ENCODE data around the gene CYB5R2. TPM values are rescaled to one million over a fixed set of nuclear protein-coding genes. Genes with fewer than 3 reads are reported as not detected.

Gene CYB5R2
- total RNA-seq, 1 donor from 2014 or later = 25.9 TPM

- H3K4me3 Mint-ChIP-seq = no peak overlapping the region
- ChIA-PET CTCF (interaction anchor here (0.7 to 1.8 kb wide), 11 partner anchors 9 to 306 kb away, joined by 3 to 18 read pairs (median 4); no protein-coding TSS in a partner anchor), POLR2A (interaction anchor here (0.6 kb wide), 1 partner anchor 542 kb away, joined by 3 read pairs; no protein-coding TSS in a partner anchor)
- peaks cover 1% of the 10 kb centered on the region for H3K9me3 Mint-ChIP-seq
- intact Hi-C loops (cut with micrococcal nuclease) = loop anchor here (2.0 kb wide), 1 partner anchor 304 kb away; no protein-coding TSS in a partner anchor
- ATAC-seq (ENCODE audit: low read depth) = no peak
- no peaks in the 10 kb centered on the region for H3K27me3 Mint-ChIP-seq
- H3K4me1 Mint-ChIP-seq = no peaks in the 10 kb centered on the region
- DNase-seq = no peak
- H3K27ac Mint-ChIP-seq = no peak overlapping the region
- TF ChIP-seq, protein P1, sequence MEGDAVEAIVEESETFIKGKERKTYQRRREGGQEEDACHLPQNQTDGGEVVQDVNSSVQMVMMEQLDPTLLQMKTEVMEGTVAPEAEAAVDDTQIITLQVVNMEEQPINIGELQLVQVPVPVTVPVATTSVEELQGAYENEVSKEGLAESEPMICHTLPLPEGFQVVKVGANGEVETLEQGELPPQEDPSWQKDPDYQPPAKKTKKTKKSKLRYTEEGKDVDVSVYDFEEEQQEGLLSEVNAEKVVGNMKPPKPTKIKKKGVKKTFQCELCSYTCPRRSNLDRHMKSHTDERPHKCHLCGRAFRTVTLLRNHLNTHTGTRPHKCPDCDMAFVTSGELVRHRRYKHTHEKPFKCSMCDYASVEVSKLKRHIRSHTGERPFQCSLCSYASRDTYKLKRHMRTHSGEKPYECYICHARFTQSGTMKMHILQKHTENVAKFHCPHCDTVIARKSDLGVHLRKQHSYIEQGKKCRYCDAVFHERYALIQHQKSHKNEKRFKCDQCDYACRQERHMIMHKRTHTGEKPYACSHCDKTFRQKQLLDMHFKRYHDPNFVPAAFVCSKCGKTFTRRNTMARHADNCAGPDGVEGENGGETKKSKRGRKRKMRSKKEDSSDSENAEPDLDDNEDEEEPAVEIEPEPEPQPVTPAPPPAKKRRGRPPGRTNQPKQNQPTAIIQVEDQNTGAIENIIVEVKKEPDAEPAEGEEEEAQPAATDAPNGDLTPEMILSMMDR (IDR thresholded peaks at IDR 0.05) = no peak
- H3K36me3 Mint-ChIP-seq (ENCODE audit: low read depth) = peaks cover 64% of the 10 kb centered on the region
Observed at GRCh38 chr11:7656704-7657103, 16.6 kb downstream of the CYB5R2 start.

DNA sequence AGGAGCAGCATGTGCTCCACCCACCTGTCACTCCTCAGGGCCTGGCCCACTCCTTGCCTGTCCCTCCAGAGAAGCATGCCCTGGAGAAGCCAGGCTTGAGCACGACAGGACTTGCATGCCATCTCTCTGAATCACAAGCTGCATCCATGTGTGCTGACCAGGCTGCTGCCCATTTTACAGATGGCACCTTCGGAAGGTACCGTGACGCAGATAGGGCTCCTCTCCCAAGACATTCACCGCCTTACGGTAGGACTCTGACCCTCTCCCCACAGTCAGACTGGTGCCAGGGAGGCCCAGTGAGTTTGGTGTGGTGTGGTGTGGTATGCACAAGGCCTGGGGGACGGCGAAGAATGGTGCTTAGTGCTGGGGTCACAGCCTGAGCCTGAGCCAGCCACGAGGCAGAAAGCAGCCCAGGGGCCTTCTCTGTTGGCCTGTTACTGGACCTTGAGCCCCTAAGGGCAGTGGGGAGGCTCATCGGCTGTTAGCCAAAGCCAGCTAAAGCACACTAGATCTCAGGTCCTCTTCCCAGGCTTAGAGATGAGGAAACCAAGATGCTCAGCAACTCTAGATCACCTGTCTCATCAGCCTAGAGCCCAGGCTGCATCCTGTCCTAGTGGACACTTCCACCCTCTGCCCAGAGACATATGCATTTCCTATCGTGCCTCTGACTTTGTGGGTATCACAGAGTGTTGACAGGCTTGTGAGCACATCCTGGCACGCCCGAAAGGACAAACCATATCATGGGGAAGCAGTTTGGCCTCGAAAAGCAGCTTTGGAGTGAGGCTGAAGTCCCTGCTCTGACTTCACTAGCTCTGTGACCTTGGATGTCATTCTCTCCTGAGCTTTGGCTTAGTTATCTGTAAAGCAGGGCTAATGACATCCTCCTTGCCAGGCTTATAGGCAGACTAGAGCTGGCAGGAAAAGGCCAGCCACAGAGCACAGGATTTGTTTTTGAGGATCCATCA, 17.8 kb downstream of the CYB5R2 start:
- intact Hi-C loops (cut with micrococcal nuclease) = loop anchor here (2.0 kb wide), 1 partner anchor 303 kb away; no protein-coding TSS in a partner anchor
- ATAC-seq (ENCODE audit: low read depth) (no peak), DNase-seq (no peak)
- no peaks in the 10 kb centered on the region for H3K27me3 Mint-ChIP-seq
- ChIA-PET CTCF (interaction anchor here (0.9 kb wide), 1 partner anchor 10 kb away, joined by 3 read pairs; no protein-coding TSS in a partner anchor), POLR2A (no interaction called here)
- no peak overlapping the region for H3K27ac Mint-ChIP-seq
- TF ChIP-seq, protein P1 (IDR thresholded peaks at IDR 0.05) = no peak
- H3K36me3 Mint-ChIP-seq (ENCODE audit: low read depth) = peaks cover 69% of the 10 kb centered on the region
- H3K4me1 Mint-ChIP-seq = no peaks in the 10 kb centered on the region
- H3K9me3 Mint-ChIP-seq = no peaks in the 10 kb centered on the region
- no peak overlapping the region for H3K4me3 Mint-ChIP-seq

DNA sequence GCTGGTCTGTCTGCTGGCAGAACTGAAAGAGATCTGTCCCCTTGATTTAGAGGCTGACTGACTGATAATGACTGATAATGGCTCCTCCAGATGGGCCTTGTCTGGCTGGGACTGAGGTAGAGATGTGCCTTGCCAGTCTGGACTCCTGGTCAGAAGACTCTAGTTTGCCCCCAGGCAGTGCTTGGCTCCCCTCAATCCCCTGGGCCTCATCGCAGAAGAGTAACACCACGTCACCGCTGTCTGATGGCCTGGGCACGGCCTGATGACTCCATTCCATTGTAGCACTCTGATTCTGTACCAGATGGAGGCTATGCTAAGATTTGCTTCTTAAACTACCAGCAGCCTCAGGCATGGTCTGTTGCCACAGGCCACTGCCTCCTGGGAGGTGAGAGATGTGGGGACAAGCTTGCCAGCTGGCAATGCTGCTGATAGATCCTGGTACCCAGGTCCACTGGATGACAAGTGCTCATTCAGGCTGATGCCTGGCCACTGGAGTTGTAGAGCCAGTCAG, 19.1 kb downstream of the CYB5R2 start:
- Mint-ChIP-seq H3K4me3 (no peak overlapping the region), H3K27me3 (no peaks in the 10 kb centered on the region), H3K9me3 (no peaks in the 10 kb centered on the region), H3K27ac (no peak overlapping the region), H3K36me3 (ENCODE audit: low read depth) (peaks cover 82% of the 10 kb centered on the region), H3K4me1 (no peaks in the 10 kb centered on the region)
- TF ChIP-seq, protein P1 (IDR thresholded peaks at IDR 0.05) = no peak
- DNase-seq = no peak
- intact Hi-C loops (cut with micrococcal nuclease) = no loop called here
- ChIA-PET CTCF (interaction anchor here (0.9 kb wide), 1 partner anchor 11 kb away, joined by 3 read pairs; no protein-coding TSS in a partner anchor), POLR2A (interaction anchor here (1.4 kb wide), 1 partner anchor 141 kb away, joined by 3 read pairs; no protein-coding TSS in a partner anchor)
- ATAC-seq (ENCODE audit: low read depth) = no peak

DNA sequence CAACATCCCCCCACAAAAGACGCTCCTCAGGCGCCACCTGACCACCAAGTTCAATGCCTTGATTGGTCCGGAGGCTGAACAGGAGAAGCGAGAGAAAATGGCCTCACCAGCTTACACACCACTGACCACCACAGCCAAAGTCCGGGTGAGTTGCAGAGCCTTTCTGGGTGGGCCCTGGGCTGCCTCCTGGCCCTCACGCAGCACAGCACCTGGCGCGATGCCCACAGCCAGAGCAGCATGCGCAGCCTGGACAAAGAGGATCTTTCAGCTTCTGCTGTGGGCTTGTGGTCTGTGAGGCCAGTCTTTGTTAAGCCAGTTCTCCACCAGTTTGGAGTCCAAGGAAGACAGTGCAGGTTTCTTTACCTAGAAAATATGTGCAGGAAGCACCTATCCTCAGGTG, 21.6 kb downstream of the CYB5R2 start:
- POLR2A ChIA-PET = no interaction called here
- CTCF ChIA-PET = no interaction called here
- Mint-ChIP-seq H3K27ac (no peak overlapping the region), H3K4me3 (no peak overlapping the region), H3K4me1 (no peaks in the 10 kb centered on the region), H3K27me3 (no peaks in the 10 kb centered on the region), H3K36me3 (ENCODE audit: low read depth) (peaks cover 91% of the 10 kb centered on the region), H3K9me3 (no peaks in the 10 kb centered on the region)
- no peak for DNase-seq
- intact Hi-C loops (cut with micrococcal nuclease) = no loop called here
- TF ChIP-seq, protein P1 (IDR thresholded peaks at IDR 0.05) = no peak
- ATAC-seq (ENCODE audit: low read depth) = no peak

GRCh38 chr11:7651140-7651551, 22.2 kb downstream of the CYB5R2 start:
- H3K9me3 Mint-ChIP-seq = no peaks in the 10 kb centered on the region
- H3K27me3 Mint-ChIP-seq = no peaks in the 10 kb centered on the region
- DNase-seq (no peak), ATAC-seq (ENCODE audit: low read depth) (no peak)
- peaks cover 90% of the 10 kb centered on the region for H3K36me3 Mint-ChIP-seq (ENCODE audit: low read depth)
- intact Hi-C loops (cut with micrococcal nuclease) = no loop called here
- ChIA-PET POLR2A (no interaction called here), CTCF (no interaction called here)
- no peaks in the 10 kb centered on the region for H3K4me1 Mint-ChIP-seq
- no peak overlapping the region for H3K27ac Mint-ChIP-seq
- TF ChIP-seq, protein P1 (IDR thresholded peaks at IDR 0.05) = no peak
- H3K4me3 Mint-ChIP-seq = no peak overlapping the region

Measured in activated B cell treated with CpG ODN at 0.5 μM for 24 hours (primary cell).